Fibroblast of lung (primary cell): ENCODE measurements around the gene CLEC4G. TPM values are rescaled to one million over a fixed set of nuclear protein-coding genes. Genes with fewer than 3 reads are reported as not detected.

ENCODE experiments used
- DNase-seq, 2 donors: peaks; one replicate each; pipeline versions ENCODE4 v3.0.0 to v3.0.0-alpha.2; 2010; ENCODE audit warnings: low read depth in 2 of 2
- H2AFZ ChIP-seq: 2 replicates; pipeline ENCODE4 v1.5.1; 2012; ENCODE audit warnings: low read length, control low read depth, inconsistent platforms
- H3K27ac ChIP-seq: 2 replicates; pipeline ENCODE4 v1.5.1; 2011; ENCODE audit warnings: low read length, control low read depth; ENCODE audit not compliant: insufficient read depth
- H3K27me3 ChIP-seq: 2 replicates; pipeline ENCODE4 v1.5.1; 2011; ENCODE audit warnings: mild to moderate bottlenecking, low read length; ENCODE audit not compliant: control insufficient read depth, insufficient read depth
- H3K36me3 ChIP-seq: 2 replicates; pipeline ENCODE4 v1.5.1; 2011; ENCODE audit warnings: low read length; ENCODE audit not compliant: control insufficient read depth, insufficient read depth
- H3K4me1 ChIP-seq: 2 replicates; pipeline ENCODE4 v1.5.1; 2011; ENCODE audit warnings: low read length; ENCODE audit not compliant: control insufficient read depth, insufficient read depth; ENCODE audit errors: extremely low read depth
- H3K4me2 ChIP-seq: 2 replicates; pipeline ENCODE4 v1.5.1; 2011; ENCODE audit warnings: low read length, control low read depth; ENCODE audit not compliant: insufficient read depth; ENCODE audit errors: extremely low read depth
- H3K4me3 ChIP-seq, 4 experiments: fragments of 200-600 bp in 1 of 4; sonication (generic) in 1 of 4; replicated peaks in 1 of 4; 2 replicates each; pipeline ENCODE4 v1.5.1; 2011 to 2016; ENCODE audit warnings: low read length in 4 of 4, low read depth in 3 of 4, mild to moderate bottlenecking in 3 of 4, control low read depth in 2 of 4, inconsistent platforms in 1 of 4, mixed read lengths in 1 of 4; ENCODE audit not compliant: insufficient read depth in 1 of 4; ENCODE audit errors: control extremely low read depth in 1 of 4
- H3K79me2 ChIP-seq: 2 replicates; pipeline ENCODE4 v1.5.1; 2012; ENCODE audit warnings: mild to moderate bottlenecking, low read length, inconsistent platforms; ENCODE audit not compliant: control insufficient read depth, insufficient read depth
- H3K9ac ChIP-seq: 2 replicates; pipeline ENCODE4 v1.5.1; 2011; ENCODE audit warnings: mild to moderate bottlenecking, low read length, control low read depth; ENCODE audit not compliant: insufficient read depth
- H3K9me3 ChIP-seq: 2 replicates; pipeline ENCODE4 v1.5.1; 2012; ENCODE audit warnings: low read depth, low read length; ENCODE audit not compliant: control insufficient read depth, insufficient read depth
- H4K20me1 ChIP-seq: 2 replicates; pipeline ENCODE4 v1.5.1; 2011; ENCODE audit warnings: low read length; ENCODE audit not compliant: control insufficient read depth, insufficient read depth; ENCODE audit errors: extremely low read depth
- EZH2 ChIP-seq: IDR thresholded peaks from 2 replicates; pipeline ENCODE4 v1.5.1; 2012; ENCODE audit warnings: low read length, control low read depth, mild to moderate bottlenecking; ENCODE audit errors: missing control alignments
- polyA minus RNA-seq: library from RNA; depleted of rRNA, polyadenylated mRNA; stranded (reverse); fragments of >200 nt; gene quantifications from 2 replicates; pipeline ENCODE4 v1.2.3, GENCODE V29; 2011; ENCODE audit warnings: low replicate concordance
- polyA plus RNA-seq, 2 donors: library from polyadenylated mRNA; depleted of rRNA in 1 of 2; stranded (reverse) in 1 of 2; unstranded in 1 of 2; fragments of >200 nt; gene quantifications; 2 replicates each; pipeline ENCODE4 v1.2.1, GENCODE V29; 2011 to 2012; ENCODE audit warnings: missing spikeins in 1 of 2
- total RNA-seq: library from RNA; depleted of rRNA; stranded (reverse); fragments of >200 nt; gene quantifications from 2 replicates; pipeline ENCODE4 v1.2.1, GENCODE V29; 2014
- TF ChIP-seq, protein P1 (sequence below), 2 donors: IDR thresholded peaks in 1 of 2; conservative IDR thresholded peaks in 1 of 2; 1 replicate in 1 of 2; 2 replicates in 1 of 2; pipeline ENCODE4 v1.5.1; 2011 to 2012; ENCODE audit warnings: low read length in 2 of 2, control low read depth in 1 of 2, inconsistent platforms in 1 of 2, low read depth in 1 of 2, mild to moderate bottlenecking in 1 of 2

Gene CLEC4G, protein sequence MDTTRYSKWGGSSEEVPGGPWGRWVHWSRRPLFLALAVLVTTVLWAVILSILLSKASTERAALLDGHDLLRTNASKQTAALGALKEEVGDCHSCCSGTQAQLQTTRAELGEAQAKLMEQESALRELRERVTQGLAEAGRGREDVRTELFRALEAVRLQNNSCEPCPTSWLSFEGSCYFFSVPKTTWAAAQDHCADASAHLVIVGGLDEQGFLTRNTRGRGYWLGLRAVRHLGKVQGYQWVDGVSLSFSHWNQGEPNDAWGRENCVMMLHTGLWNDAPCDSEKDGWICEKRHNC
- total RNA-seq (not detected in 2 replicates), polyA plus RNA-seq (not detected in 2 replicates), polyA minus RNA-seq (not detected in 2 replicates)
- not detected in 2 replicates for polyA plus RNA-seq (2012)

DNA sequence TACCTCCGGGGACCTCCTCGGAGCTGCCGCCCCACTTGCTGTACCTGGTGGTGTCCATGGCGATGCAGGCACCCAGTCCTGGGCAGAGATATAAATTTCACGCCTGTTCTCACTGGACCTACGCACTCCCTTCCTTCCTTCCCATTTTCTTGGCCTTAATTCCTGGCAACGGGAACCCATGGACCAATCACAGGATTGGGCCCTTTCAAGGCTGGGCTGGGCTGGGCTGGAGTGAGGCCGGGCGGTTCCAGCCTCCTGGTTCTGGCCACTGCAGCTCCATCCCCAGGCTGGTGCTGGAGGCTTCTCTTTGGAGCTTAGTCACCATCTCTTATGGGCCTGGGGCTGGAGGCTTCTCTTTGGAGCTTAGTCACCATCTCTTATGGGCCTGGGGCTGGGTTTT is at the start of gene CLEC4G:
Gene CLEC4G, minus strand, starts transcription at position 66 of the 400 bp plus-strand sequence. Its CDS starts 8 bp downstream, at position 58.
- Histone ChIP-seq H3K9me3 (no peaks in the 10 kb centered on the region), H3K27me3 (peaks cover 3% of the 10 kb centered on the region), H3K36me3 (no peaks in the 10 kb centered on the region), H4K20me1 (no peaks in the 10 kb centered on the region), H3K4me3 (no peak within 1 kb of the TSS), H3K4me2 (no peak within 1 kb of the TSS), H2AFZ (no peak within 1 kb of the TSS), H3K27ac (no peak within 1 kb of the TSS), H3K4me1 (no peaks in the 10 kb centered on the region), H3K9ac (no peak within 1 kb of the TSS), H3K79me2 (no peaks in the 10 kb centered on the region)
- no peak for TF ChIP-seq EZH2
- TF ChIP-seq, protein P1, sequence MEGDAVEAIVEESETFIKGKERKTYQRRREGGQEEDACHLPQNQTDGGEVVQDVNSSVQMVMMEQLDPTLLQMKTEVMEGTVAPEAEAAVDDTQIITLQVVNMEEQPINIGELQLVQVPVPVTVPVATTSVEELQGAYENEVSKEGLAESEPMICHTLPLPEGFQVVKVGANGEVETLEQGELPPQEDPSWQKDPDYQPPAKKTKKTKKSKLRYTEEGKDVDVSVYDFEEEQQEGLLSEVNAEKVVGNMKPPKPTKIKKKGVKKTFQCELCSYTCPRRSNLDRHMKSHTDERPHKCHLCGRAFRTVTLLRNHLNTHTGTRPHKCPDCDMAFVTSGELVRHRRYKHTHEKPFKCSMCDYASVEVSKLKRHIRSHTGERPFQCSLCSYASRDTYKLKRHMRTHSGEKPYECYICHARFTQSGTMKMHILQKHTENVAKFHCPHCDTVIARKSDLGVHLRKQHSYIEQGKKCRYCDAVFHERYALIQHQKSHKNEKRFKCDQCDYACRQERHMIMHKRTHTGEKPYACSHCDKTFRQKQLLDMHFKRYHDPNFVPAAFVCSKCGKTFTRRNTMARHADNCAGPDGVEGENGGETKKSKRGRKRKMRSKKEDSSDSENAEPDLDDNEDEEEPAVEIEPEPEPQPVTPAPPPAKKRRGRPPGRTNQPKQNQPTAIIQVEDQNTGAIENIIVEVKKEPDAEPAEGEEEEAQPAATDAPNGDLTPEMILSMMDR (conservative IDR thresholded peaks at IDR 0.05 in 1 of 2, IDR thresholded peaks at IDR 0.05 in 1 of 2; ENCODE audit: low read depth in 1 of 2, low read length in 2 of 2) = no peak
- DNase-seq = no peak

DNA sequence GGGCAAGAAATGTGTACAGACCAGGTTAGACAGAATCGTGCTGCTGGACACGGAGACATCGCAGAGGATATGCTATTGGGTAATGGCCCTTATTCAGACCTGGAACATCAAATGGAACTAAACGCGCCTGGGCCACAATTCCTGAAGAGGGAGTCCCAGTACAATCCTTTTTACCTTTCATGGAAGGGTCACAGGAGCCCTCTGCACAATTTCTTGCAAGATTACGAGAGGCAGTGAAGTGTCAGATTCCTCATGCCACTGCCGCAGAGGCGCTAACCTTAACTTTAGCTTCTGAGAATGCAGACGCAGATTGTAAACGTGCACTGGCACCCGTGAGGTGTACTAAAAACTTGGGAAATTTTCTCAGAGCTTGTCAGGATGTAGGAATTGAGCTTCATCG is 49.2 kb upstream of the CLEC4G start:
- Histone ChIP-seq H3K36me3 (no peaks in the 10 kb centered on the region), H2AFZ (no peak overlapping the region), H3K4me1 (no peaks in the 10 kb centered on the region), H3K27ac (no peak overlapping the region), H3K79me2 (no peaks in the 10 kb centered on the region), H3K27me3 (peaks cover 2% of the 10 kb centered on the region), H4K20me1 (no peaks in the 10 kb centered on the region), H3K4me3 (no peak overlapping the region), H3K9me3 (no peaks in the 10 kb centered on the region), H3K4me2 (no peak overlapping the region), H3K9ac (no peak overlapping the region)
- no peak for DNase-seq
- TF ChIP-seq, protein P1 (conservative IDR thresholded peaks at IDR 0.05 in 1 of 2, IDR thresholded peaks at IDR 0.05 in 1 of 2; ENCODE audit: low read depth in 1 of 2, low read length in 2 of 2) = no peak
- no peak for TF ChIP-seq EZH2

DNA sequence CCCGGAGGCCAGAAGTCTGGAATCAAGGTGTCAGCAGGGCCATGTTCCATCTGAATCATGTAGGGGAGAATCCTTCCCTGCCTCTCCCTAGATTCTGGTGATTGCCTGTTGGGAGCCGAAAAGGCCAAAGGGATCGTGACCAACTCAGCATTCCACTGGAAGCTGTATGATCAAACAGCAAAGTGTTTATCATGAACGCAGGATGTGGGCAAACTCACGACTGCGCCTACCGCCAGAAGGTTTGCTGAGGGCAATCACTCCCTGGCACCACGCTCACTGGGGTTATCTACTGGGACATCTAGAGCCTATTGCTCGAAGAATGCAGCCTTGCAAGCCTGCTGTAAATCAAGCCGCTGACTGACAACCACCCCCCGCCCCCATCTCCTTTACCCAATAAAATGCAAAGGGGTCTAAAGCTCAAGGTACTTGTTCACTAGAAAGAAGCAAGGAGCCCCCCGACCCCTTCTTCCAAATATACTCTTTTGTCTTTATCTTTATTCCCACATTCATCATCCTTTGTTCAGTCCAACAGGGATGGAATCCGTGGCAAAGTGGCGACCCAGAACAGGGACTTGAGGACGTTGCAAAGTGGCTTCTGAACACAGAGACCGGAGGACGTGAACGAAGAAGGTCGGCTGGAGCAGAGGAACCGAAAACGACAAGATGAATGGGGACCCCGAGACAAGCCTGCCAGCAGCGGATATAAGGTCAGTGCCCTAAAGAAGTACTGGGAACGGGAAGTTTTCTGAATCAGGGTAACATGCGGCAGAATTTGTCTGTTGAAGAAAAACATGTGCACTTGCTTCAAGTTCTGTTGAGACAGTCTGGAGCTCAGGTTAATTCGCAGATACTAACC is 47.9 kb upstream of the CLEC4G start:
- H3K9ac ChIP-seq = no peak overlapping the region
- no peak overlapping the region for H2AFZ ChIP-seq
- H3K27me3 ChIP-seq = peaks cover 2% of the 10 kb centered on the region
- no peak overlapping the region for H3K27ac ChIP-seq
- no peaks in the 10 kb centered on the region for H3K79me2 ChIP-seq
- no peaks in the 10 kb centered on the region for H3K4me1 ChIP-seq
- no peak overlapping the region for H3K4me2 ChIP-seq
- no peak for TF ChIP-seq EZH2
- TF ChIP-seq, protein P1 (conservative IDR thresholded peaks at IDR 0.05 in 1 of 2, IDR thresholded peaks at IDR 0.05 in 1 of 2; ENCODE audit: low read depth in 1 of 2, low read length in 2 of 2) = no peak
- H3K9me3 ChIP-seq = no peaks in the 10 kb centered on the region
- no peaks in the 10 kb centered on the region for H4K20me1 ChIP-seq
- no peak overlapping the region for H3K4me3 ChIP-seq
- H3K36me3 ChIP-seq = no peaks in the 10 kb centered on the region
- no peak for DNase-seq
